ENCODE data around the gene CHAT. TPM values are rescaled to one million over a fixed set of nuclear protein-coding genes. Genes with fewer than 3 reads are reported as not detected.

Gene CHAT
- total and polyA plus RNA-seq, 10 donors, result not detected

- TF ChIP-seq POLR2AphosphoS5 (IDR thresholded peaks at IDR 0.05), result no peak
- TF ChIP-seq POLR2A (IDR thresholded peaks at IDR 0.05), result no peak
- TF ChIP-seq, protein P1, sequence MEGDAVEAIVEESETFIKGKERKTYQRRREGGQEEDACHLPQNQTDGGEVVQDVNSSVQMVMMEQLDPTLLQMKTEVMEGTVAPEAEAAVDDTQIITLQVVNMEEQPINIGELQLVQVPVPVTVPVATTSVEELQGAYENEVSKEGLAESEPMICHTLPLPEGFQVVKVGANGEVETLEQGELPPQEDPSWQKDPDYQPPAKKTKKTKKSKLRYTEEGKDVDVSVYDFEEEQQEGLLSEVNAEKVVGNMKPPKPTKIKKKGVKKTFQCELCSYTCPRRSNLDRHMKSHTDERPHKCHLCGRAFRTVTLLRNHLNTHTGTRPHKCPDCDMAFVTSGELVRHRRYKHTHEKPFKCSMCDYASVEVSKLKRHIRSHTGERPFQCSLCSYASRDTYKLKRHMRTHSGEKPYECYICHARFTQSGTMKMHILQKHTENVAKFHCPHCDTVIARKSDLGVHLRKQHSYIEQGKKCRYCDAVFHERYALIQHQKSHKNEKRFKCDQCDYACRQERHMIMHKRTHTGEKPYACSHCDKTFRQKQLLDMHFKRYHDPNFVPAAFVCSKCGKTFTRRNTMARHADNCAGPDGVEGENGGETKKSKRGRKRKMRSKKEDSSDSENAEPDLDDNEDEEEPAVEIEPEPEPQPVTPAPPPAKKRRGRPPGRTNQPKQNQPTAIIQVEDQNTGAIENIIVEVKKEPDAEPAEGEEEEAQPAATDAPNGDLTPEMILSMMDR (IDR thresholded peaks at IDR 0.05 in 8 of 11, conservative IDR thresholded peaks at IDR 0.05 in 3 of 11), result no peak
- Histone ChIP-seq H3K4me1 (peaks cover 0 to 20% (median 5%) of the 10 kb centered on the region in 6 donors), H3K27ac (no peak overlapping the region), H3K27me3 (replicated peaks in 1 of 7) (peaks cover 2 to 100% (median 57%) of the 10 kb centered on the region in 7 donors), H3K36me3 (no peaks in the 10 kb centered on the region), H3K9me3 (peaks cover 0 to 14% (median 0%) of the 10 kb centered on the region in 8 donors), H3K4me3 (no peak overlapping the region)
- intact Hi-C loops (cut with DNase I; ENCODE audit: low total_unique reads), result no loop called here
- DNase-seq, result peak; percentile 49
- 68 to 78% (median 71%) methylated on average over 5 of the region's 5 CpGs for WGBS, 5 donors
Observed at GRCh38 chr10:49615721-49616120, 1.9 kb downstream of the CHAT start.

GRCh38 chr10:49616421-49617101 lies 2.7 kb downstream of the CHAT start:
- WGBS, 5 donors, result 67 to 79% (median 75%) methylated on average over 5 to 6 of the region's 6 CpGs
- TF ChIP-seq, protein P1 (IDR thresholded peaks at IDR 0.05 in 8 of 11, conservative IDR thresholded peaks at IDR 0.05 in 3 of 11), result no peak
- TF ChIP-seq POLR2AphosphoS5 (IDR thresholded peaks at IDR 0.05), result no peak
- no peak for TF ChIP-seq POLR2A (IDR thresholded peaks at IDR 0.05)
- H3K4me1 ChIP-seq, result peaks cover 0 to 12% (median under 1%) of the 10 kb centered on the region in 6 donors
- peaks cover 0 to 7% (median 0%) of the 10 kb centered on the region in 8 donors for H3K9me3 ChIP-seq
- H3K27me3 ChIP-seq (replicated peaks in 1 of 7), result peaks cover 2 to 100% (median 49%) of the 10 kb centered on the region in 7 donors
- peak; percentile 72 for DNase-seq
- no peaks in the 10 kb centered on the region for H3K36me3 ChIP-seq
- H3K27ac ChIP-seq, result no peak overlapping the region
- intact Hi-C loops (cut with DNase I; ENCODE audit: low total_unique reads), result no loop called here
- H3K4me3 ChIP-seq, result no peak overlapping the region

- intact Hi-C loops (cut with DNase I; ENCODE audit: low total_unique reads), result no loop called here
- no peak overlapping the region for H3K27ac ChIP-seq
- H3K36me3 ChIP-seq, result no peaks in the 10 kb centered on the region
- peaks cover 0 to 12% (median 0%) of the 10 kb centered on the region in 6 donors for H3K4me1 ChIP-seq
- no peaks in the 10 kb centered on the region for H3K9me3 ChIP-seq
- TF ChIP-seq, protein P1 (IDR thresholded peaks at IDR 0.05 in 8 of 11, conservative IDR thresholded peaks at IDR 0.05 in 3 of 11), result no peak
- TF ChIP-seq POLR2A (IDR thresholded peaks at IDR 0.05) (no peak), POLR2AphosphoS5 (IDR thresholded peaks at IDR 0.05) (no peak)
- DNase-seq, result peak; percentile 61
- WGBS, 5 donors, result 55 to 74% (median 68%) methylated on average over 3 to 7 of the region's 7 CpGs
- H3K27me3 ChIP-seq (replicated peaks in 1 of 7), result peaks cover 2 to 92% (median 41%) of the 10 kb centered on the region in 7 donors
- no peak overlapping the region for H3K4me3 ChIP-seq
Observed at GRCh38 chr10:49617121-49618020, 3.5 kb downstream of the CHAT start.

- intact Hi-C loops (cut with DNase I; ENCODE audit: low total_unique reads), result no loop called here
- TF ChIP-seq, protein P1 (IDR thresholded peaks at IDR 0.05 in 8 of 11, conservative IDR thresholded peaks at IDR 0.05 in 3 of 11), result no peak
- no peak for TF ChIP-seq POLR2AphosphoS5 (IDR thresholded peaks at IDR 0.05)
- no peak for TF ChIP-seq POLR2A (IDR thresholded peaks at IDR 0.05)
- Histone ChIP-seq H3K4me3 (no peak overlapping the region), H3K4me1 (peaks cover 0 to 10% (median 0%) of the 10 kb centered on the region in 6 donors), H3K27ac (no peak overlapping the region), H3K9me3 (no peaks in the 10 kb centered on the region), H3K27me3 (replicated peaks in 1 of 7) (peaks cover 2 to 81% (median 26%) of the 10 kb centered on the region in 7 donors), H3K36me3 (no peaks in the 10 kb centered on the region)
- no peak for DNase-seq
- WGBS, 5 donors, result 59 to 80% (median 79%) methylated on average over 2 of the region's 2 CpGs
Observed at GRCh38 chr10:49618821-49619220, 5.0 kb downstream of the CHAT start.

Data from spleen (tissue), 11 donors.